ENCODE data around the gene SGCA.

The SGCA gene

DNA sequence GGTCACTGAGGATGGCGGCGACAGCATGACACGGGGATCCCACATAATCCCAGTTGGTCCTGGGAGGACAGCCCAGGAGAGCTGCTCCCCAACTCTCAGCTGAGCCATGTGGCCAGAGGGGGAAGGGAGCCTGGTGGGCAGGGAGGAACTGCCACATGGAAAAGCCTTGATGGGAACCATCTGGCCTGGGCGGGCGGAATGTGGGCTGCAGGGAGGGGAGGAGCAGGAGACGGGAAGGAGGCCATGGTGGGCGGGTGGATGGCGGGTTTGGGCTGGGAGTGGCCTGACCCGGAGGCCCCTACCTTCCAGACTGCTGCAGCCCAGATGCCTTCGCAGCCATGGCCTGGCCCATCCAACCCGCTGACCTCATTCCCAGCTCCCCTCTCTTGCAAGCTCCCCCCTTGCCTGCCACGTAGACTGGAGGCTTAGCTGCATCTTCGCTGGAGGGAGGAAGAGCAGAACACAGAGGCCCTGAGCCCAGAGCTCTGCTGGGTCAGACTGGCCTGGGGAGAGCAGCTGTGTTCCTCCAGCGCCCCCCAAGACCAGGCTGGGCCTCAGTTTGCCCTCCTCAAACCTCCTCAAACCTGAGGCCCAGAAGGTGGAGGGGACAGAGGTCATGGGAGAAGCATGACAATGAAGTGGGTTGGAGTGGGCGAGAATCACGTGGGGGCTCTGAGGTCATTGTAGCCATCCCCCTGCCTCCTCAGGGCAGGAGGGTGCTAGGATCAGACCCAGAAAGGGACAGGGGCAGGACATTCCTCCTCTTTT lies 43.9 kb downstream of the SGCA start:
- DNase-seq (ENCODE audit: low read depth in 2 of 2): no peak

- no peak for DNase-seq (ENCODE audit: low read depth in 2 of 2)
These were observed 44.7 kb downstream of the SGCA start for GRCh38 chr17:50210240-50211225.

DNA sequence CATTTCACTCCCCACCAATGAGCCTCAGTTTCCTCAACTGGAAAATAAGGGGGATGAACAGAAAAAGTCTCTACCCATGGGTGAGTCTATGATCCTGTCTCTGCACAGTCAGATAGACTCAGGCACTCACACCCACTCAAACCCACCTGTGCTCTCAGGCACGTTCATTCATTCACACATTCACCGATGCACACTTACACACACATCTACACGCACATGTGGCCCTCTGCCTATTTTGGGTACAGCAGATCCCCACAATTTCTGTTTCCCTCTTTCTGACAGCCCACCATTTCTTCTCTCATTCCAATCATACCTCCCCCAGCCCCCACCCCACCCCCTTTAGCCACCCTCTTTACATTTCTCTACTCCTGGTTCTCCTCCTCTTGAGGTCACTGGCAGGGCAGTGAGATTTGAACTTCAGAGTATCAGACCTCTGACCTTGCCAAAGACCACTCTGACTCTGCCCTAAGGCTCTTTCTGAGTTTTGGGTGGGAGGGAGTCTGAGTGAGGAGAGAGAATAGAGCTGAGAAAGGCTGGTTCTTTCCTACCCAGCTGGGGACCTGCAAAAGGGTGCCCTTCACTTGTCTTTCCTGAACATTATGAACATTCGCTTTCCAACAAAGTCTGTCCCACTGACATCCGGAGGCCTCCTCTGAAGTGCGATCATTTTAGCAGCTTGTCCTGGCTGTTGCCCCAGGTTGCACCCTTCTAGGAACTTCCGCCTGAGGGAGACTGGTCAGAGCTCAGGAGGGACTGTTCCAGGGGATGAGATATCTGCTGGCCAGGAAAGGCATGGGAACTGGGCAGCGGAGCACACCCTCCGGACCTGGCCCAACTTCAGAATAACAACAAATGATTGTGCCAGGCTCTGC lies 45.7 kb downstream of the SGCA start:
- DNase-seq (ENCODE audit: low read depth in 2 of 2): no peak

DNA sequence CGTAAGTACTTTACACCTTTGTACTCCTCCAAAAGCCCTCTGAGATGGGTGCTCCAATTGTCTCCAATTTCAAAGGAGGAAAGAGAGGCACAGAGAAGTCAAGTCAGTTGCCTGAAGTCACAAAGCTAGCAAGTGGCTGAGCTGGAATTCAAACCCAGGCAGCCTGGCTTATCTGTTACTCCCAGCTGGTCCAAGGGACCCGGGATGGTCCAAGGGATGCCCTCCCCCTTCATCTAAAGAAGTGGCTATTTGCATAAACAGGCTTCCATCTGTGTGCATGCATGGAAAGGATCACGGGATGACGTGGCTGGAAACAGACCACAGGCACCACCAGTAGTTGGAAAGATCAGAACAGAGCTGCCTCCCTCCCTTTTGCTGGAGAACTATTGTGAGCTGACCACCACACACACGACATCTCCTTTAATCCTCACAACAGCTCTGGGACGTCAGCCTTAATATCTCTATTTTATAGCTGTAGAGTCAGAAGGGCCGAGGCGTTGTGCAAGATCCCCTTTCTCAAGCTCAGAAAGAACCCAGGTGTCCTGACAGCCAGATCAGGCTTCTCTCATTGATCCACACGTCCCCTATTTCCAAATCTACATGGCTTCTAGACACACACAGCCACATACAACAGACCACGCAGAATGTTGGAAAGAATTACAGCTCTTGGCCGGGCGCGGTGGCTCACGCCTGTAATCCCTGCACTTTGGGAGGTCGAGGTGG lies 46.5 kb downstream of the SGCA start:
- DNase-seq (ENCODE audit: low read depth in 2 of 2): no peak

DNA sequence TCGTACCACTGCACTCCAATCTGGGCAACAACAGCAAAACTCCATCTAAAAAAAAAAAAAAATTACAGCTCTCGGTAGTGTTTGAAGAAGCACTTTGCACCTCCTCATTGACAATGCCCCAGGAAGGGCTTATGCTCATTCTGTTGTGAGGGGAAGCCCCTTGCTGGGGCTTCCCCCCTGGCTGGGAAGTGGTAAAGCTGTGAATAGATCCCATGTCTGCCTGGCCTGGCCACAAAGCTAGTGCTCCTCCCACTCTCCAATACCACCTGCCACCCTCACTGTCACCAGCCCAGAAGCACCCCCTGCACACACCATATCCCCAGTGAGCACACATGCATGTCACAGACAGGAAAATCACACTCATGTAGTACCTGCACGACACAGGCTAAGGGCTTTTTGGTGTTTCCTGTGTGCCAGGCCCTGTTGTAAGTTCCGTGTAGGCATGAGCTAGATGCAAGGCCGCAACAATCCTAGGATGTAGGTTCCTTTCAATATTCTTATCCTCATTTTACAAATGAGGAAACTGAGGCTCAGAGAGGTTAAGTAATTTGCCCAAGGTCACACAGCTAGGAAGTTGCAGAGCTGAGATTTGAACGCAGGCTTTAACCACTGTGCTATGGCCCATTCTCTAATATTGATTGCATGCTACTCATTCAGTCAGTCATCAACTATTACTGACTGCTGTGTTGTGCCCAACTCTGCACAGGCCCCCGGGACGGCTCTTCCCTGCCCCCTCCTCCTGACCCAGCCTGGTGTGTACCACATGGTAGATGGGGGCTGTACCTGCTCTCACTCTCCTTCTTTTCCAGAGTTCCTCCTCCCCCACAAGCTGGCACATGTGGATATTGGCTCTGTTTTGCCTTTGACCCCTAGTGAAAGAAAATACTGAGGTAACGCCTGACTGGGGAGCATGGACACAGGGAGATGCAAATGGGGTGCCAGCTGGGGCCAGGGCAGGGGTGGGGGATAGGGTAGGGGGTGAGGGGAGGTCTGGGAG lies 47.5 kb downstream of the SGCA start:
- DNase-seq (ENCODE audit: low read depth in 2 of 2): no peak

DNA sequence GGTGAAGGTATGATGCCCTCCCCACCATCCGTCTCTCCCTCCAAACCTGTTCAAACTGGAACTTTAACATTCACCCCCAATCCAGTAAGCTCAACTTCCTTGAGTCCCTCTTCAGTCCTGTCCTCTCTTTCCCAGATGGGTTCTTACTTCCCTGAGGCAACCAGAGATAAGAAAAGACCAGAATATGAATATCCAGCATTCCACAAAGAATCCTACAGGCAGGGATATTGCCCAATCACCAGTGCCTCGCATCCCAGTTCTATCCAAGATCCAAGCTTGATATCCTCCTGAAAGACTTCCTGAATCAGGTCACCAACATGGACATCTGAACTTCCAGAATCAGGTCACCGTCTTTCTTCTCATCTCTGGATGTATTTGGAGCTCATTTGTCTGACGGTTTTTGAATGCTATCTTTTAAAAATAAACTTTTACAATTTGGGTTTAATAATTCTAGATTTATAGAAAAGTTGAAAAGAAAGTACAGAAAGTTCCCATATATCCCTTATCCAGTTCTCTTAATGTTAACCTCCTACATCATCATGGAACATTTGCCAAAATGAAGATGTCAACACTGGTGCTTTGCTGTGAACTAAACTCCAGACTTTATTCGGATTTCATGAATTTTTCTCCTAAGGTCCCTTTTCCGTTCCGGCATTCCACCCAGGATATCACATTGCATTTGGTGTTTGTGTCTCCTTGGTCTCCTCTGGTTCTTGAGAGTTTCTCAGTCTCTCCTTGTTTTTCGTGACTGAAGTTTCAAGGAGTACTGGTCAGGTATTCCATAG lies 49.4 kb downstream of the SGCA start:
- no peak for DNase-seq (ENCODE audit: low read depth in 2 of 2)

DNA sequence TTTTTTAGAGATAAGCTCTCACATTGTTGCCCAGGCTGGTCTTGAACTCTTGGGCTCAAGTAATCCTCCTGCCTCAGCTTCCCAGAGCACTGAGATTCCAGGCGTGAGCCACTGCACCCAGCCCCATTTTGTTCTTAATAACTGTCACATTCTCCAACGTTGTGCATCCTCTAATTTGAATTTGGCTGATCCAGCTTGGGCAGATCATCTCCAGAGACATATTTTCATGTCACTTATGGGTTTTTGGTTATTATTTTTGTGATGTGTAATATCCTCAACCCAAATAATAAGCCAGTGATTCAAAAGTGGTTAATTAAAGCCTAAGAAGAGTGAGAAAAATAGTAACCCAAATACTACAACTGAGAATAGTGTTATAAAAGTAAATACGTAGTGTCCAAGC lies 51.8 kb downstream of the SGCA start:
- no peak for DNase-seq (ENCODE audit: low read depth in 2 of 2)

- no peak for DNase-seq (ENCODE audit: low read depth in 2 of 2)
These were observed 52.4 kb downstream of the SGCA start for GRCh38 chr17:50218071-50218759.

DNA sequence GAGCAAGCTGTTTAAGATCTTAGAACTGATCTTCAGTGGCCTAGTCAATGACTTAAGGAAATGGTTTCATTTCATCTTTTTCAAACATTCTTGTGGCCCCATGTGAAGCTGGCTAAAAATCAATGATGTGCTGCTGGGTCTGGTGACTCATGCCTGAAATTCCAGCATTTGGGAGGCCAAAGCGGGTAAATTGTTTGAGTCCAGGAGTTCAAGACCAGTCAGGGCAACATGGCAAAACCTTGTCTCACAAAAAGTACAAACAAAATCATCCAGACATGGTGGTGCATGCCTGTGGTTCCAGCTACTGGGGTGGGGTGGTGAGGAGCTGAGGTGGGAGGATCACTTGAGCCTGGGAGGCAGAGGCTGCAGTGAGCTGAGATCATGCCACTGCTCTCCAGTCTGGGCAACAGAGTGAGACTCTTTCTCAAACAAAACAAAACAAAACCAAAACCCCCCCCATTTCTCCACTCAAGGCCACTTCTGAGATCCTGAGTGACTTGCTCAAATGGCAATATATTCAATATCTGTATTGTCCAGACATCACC lies 53.0 kb downstream of the SGCA start:
- no peak for DNase-seq (ENCODE audit: low read depth in 2 of 2)

DNA sequence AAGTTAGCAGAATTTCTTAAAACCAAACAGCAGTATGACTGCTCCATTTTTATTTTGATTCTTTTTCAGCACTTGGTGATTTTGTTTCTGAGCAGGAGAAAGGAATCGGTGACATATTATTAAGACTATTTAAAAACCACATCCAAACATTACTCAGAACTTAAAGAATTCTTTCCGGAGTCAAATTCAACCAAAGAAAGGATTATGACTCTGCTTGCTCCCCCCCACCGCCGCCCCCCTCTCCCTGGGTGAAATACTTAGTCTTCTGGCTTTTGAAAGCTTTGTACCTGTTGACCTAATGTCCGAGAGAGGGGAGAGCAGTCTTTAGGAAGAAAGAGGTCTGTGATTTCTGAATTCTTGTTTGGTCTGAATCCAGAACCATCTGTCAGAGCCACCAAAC lies 53.5 kb downstream of the SGCA start:
- no peak for DNase-seq (ENCODE audit: low read depth in 2 of 2)

- DNase-seq (ENCODE audit: low read depth in 2 of 2): no peak
These were observed 54.2 kb downstream of the SGCA start for GRCh38 chr17:50219939-50220465.

DNA sequence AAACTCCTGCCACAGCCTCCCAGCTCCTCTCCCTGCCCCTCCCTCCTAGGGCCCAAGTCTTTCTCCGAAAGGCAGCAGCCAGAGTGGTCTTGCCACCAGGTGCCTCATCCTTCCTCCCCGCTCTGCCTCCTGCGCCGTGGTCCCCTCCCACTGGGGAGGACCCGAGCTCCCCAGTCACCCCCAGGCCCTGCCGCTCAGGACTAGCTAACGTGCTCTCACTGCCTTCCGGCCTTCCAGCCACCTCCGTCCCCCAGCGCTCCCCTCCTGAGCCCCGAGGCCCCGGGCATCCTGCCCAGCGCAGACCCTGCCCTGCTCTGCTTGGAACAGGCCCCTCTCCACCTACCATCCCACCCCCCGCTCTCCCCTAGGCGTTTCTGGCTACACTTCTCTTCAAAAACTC lies 55.0 kb downstream of the SGCA start:
- DNase-seq (ENCODE audit: low read depth in 2 of 2): no peak

GRCh38 chr17:50221266-50221863 lies 55.6 kb downstream of the SGCA start:
- no peak for DNase-seq (ENCODE audit: low read depth in 2 of 2)

- DNase-seq (ENCODE audit: low read depth in 2 of 2): no peak
These were observed 56.2 kb downstream of the SGCA start for GRCh38 chr17:50221864-50222545.

DNA sequence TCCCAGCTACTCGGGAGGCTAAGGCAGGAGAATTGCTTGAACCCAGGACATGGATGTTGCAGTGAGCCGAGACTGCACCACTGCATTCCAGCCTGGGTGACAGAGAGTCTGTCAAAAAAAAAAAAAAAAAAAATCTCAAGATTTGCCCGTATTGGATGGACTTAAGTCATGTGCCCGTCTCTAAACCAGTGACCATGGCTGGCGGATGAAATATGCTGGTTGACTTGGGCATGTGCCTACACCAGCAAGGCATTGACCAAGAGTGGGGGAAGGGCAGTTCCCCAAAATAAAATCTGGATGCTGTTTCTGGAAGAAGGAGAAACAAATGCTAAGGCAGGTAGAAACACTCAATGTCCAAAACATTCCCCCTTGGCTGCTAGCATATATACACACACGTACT lies 57.1 kb downstream of the SGCA start:
- no peak for DNase-seq (ENCODE audit: low read depth in 2 of 2)
